ENCODE data around the gene KLF9.

DNA sequence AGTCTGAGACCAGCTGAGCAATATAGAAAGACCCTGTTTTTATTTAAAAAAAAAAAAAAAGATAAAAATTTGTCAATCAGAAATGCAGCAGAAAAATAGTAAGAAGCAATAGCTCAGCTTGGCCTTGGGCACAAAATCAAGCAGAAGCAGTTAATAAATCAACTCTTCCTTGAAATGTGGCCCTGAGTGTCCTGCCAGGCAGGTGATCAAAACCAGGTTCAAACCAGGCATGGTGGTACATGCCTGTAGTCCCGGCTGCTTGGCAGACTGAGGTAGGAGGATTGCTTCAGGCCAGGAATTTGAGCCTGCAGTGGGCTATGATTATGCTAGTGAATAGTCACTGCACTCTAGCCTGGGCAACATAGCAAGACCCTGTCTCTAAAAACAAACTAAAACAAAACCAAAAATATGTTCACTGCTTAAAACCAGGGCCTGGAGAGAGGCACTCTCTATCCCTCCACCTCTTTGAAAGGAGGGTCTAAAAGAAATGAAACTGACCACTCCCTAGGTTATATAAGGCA, 27.9 kb upstream of the KLF9 start:
- TF ChIP-seq, protein P1, sequence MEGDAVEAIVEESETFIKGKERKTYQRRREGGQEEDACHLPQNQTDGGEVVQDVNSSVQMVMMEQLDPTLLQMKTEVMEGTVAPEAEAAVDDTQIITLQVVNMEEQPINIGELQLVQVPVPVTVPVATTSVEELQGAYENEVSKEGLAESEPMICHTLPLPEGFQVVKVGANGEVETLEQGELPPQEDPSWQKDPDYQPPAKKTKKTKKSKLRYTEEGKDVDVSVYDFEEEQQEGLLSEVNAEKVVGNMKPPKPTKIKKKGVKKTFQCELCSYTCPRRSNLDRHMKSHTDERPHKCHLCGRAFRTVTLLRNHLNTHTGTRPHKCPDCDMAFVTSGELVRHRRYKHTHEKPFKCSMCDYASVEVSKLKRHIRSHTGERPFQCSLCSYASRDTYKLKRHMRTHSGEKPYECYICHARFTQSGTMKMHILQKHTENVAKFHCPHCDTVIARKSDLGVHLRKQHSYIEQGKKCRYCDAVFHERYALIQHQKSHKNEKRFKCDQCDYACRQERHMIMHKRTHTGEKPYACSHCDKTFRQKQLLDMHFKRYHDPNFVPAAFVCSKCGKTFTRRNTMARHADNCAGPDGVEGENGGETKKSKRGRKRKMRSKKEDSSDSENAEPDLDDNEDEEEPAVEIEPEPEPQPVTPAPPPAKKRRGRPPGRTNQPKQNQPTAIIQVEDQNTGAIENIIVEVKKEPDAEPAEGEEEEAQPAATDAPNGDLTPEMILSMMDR (IDR thresholded peaks at IDR 0.05) = no peak
- no peak for TF ChIP-seq POLR2A (IDR thresholded peaks at IDR 0.05)
